Caco-2 (cell line): Measurements from ENCODE around the gene OSBPL6. TPM values are rescaled to one million over a fixed set of nuclear protein-coding genes. Genes with fewer than 3 reads are reported as not detected.
"Not testable (repeated sequence)": the region's sequence is repeated elsewhere in the genome, so short reads cannot be mapped to it uniquely, and the experiment has no call there.

ENCODE experiments used
- BruUV-seq: library from RNA; stranded (reverse); fragments of 400-500 nt; replicated peaks from 2 replicates; lab custom pipeline; 2021; lab: Mats Ljungman, UMichigan
- CTCF ChIA-PET: fragments of 300-600 bp; sonication (Branson Sonifier 250); formaldehyde crosslinking; loops from one replicate; lab custom pipeline; 2022; ENCODE audit warnings: antibody characterized with exemption; lab: Charles Lee
- POLR2A ChIA-PET: fragments of 300-600 bp; sonication (Branson Sonifier 250); formaldehyde crosslinking; loops from one replicate; lab custom pipeline; 2022; ENCODE audit warnings: antibody characterized with exemption; lab: Charles Lee
- DNase-seq, 2 experiments: peaks; one replicate each; pipeline versions ENCODE4 v3.0.0 to v3.0.0-alpha.2; 2020 to 2022
- H3K27me3 ChIP-seq: replicated peaks from 2 replicates; pipeline ENCODE4 v1.6.0; 2011; ENCODE audit warnings: low read length; ENCODE audit not compliant: control insufficient read depth, insufficient read depth
- H3K36me3 ChIP-seq: 2 replicates; pipeline ENCODE4 v1.5.1; 2011; ENCODE audit warnings: low read length; ENCODE audit not compliant: control insufficient read depth, insufficient read depth
- H3K4me1 ChIP-seq: fragments of 250-450 bp; sonication (Bioruptor Pico); 2 replicates; pipeline ENCODE4 v1.5.1; 2020; ENCODE audit warnings: mild to moderate bottlenecking
- H3K4me3 ChIP-seq: 2 replicates; pipeline ENCODE4 v1.5.1; 2011; ENCODE audit warnings: low read depth, mild to moderate bottlenecking, control low read depth, low read length
- H3K9me3 ChIP-seq: fragments of 250-450 bp; sonication (Bioruptor Pico); 2 replicates; pipeline ENCODE4 v1.5.1; 2020; ENCODE audit warnings: mild to moderate bottlenecking, moderate library complexity
- H3K27ac Mint-ChIP-seq: one replicate; pipeline ENCODE4 v1.8.0; 2022; ENCODE audit warnings: mixed read lengths; ENCODE audit not compliant: unreplicated experiment
- H3K27me3 Mint-ChIP-seq: one replicate; pipeline ENCODE4 v1.8.0; 2022; ENCODE audit warnings: mixed read lengths; ENCODE audit not compliant: insufficient read depth, unreplicated experiment
- H3K36me3 Mint-ChIP-seq: one replicate; pipeline ENCODE4 v1.8.0; 2022; ENCODE audit warnings: mild to moderate bottlenecking, mixed read lengths; ENCODE audit not compliant: insufficient read depth, unreplicated experiment
- H3K4me1 Mint-ChIP-seq: one replicate; pipeline ENCODE4 v1.8.0; 2022; ENCODE audit warnings: low read depth, mixed read lengths; ENCODE audit not compliant: unreplicated experiment
- H3K4me3 Mint-ChIP-seq: one replicate; pipeline ENCODE4 v1.8.0; 2022; ENCODE audit warnings: mild to moderate bottlenecking, moderate library complexity, mixed read lengths; ENCODE audit not compliant: unreplicated experiment
- H3K9me3 Mint-ChIP-seq: one replicate; pipeline ENCODE4 v1.8.0; 2022; ENCODE audit warnings: mixed read lengths; ENCODE audit not compliant: unreplicated experiment
- CTCF ChIP-seq, 2 experiments: fragments of 200-600 bp in 1 of 2; IDR thresholded peaks; 1 replicate in 1 of 2; 2 replicates in 1 of 2; pipeline versions ENCODE4 v1.5.1 to v1.8.0; 2011 to 2022; ENCODE audit warnings: antibody characterized with exemption in 1 of 2, control low read depth in 1 of 2, inconsistent platforms in 1 of 2, low read depth in 1 of 2, low read length in 1 of 2, mild to moderate bottlenecking in 1 of 2, moderate library complexity in 1 of 2; ENCODE audit not compliant: insufficient read depth in 1 of 2, severe bottlenecking in 1 of 2, unreplicated experiment in 1 of 2
- intact Hi-C: fragments of 100-400 bp; cut with micrococcal nuclease; formaldehyde crosslinking; loops from one replicate; pipeline ENCODE4 v1.10.0; 2022; ENCODE audit not compliant: unreplicated experiment
- total RNA-seq: library from RNA; stranded (reverse); gene quantifications from 2 replicates; pipeline ENCODE4 v1.2.3, GENCODE V29; 2022

OSBPL6 gene
- total RNA-seq, 1 experiment from 2014 or later, result 1.5 TPM

GRCh38 chr2:178152977-178153376 lies 41.3 kb upstream of the OSBPL6 start:
- Histone ChIP-seq H3K9me3 (no peaks in the 10 kb centered on the region; the same call in none of the 2 replicates), H3K4me1 (no peaks in the 10 kb centered on the region), H3K4me3 (no peak overlapping the region), H3K27me3 (no peaks in the 10 kb centered on the region), H3K36me3 (no peaks in the 10 kb centered on the region)
- intact Hi-C loops, result no loop called here
- TF ChIP-seq CTCF (IDR thresholded peaks at IDR 0.05; ENCODE audit: insufficient read depth in 1 of 2, low read depth in 1 of 2, low read length in 1 of 2, severe bottlenecking in 1 of 2, unreplicated experiment in 1 of 2), result no peak
- BruUV-seq, result no TSS peak
- Mint-ChIP-seq H3K4me3 (no peak overlapping the region), H3K27me3 (no peaks in the 10 kb centered on the region), H3K36me3 (no peaks in the 10 kb centered on the region), H3K4me1 (no peaks in the 10 kb centered on the region), H3K27ac (no peak overlapping the region), H3K9me3 (no peaks in the 10 kb centered on the region)
- no peak for DNase-seq
- CTCF ChIA-PET, result interaction anchor here (0.8 kb wide), 1 partner anchor 40 kb away, joined by 3 read pairs; no protein-coding TSS in a partner anchor
- POLR2A ChIA-PET, result no interaction called here

- H3K27me3 ChIP-seq, H3K4me1 Mint-ChIP-seq, H3K36me3 Mint-ChIP-seq, H3K4me1 ChIP-seq, H3K27me3 Mint-ChIP-seq, H3K9me3 ChIP-seq, intact Hi-C loops, H3K4me3 ChIP-seq, BruUV-seq, H3K36me3 ChIP-seq, H3K9me3 Mint-ChIP-seq, H3K4me3 Mint-ChIP-seq, H3K27ac Mint-ChIP-seq, DNase-seq: not testable (repeated sequence)
- ChIA-PET POLR2A (interaction anchor here (0.5 kb wide), 1 partner anchor 23 kb away, joined by 3 read pairs; no protein-coding TSS in a partner anchor), CTCF (interaction anchor here (0.6 to 0.8 kb wide), 2 partner anchors 41 to 237 kb away, joined by 3 to 4 read pairs; no protein-coding TSS in a partner anchor)
Measured at GRCh38 chr2:178153878-178154277, 40.4 kb upstream of the OSBPL6 start.

GRCh38 chr2:178155524-178155923 lies 38.8 kb upstream of the OSBPL6 start:
- no peak for DNase-seq
- intact Hi-C loops, result no loop called here
- peaks cover 2% of the 10 kb centered on the region for H3K27me3 Mint-ChIP-seq
- Histone ChIP-seq H3K27me3 (no peaks in the 10 kb centered on the region), H3K4me1 (no peaks in the 10 kb centered on the region), H3K9me3 (no peaks in the 10 kb centered on the region; the same call in none of the 2 replicates), H3K4me3 (no peak overlapping the region), H3K36me3 (no peaks in the 10 kb centered on the region)
- no peak overlapping the region for H3K27ac Mint-ChIP-seq
- no peaks in the 10 kb centered on the region for H3K36me3 Mint-ChIP-seq
- ChIA-PET CTCF (no interaction called here), POLR2A (no interaction called here)
- no peaks in the 10 kb centered on the region for H3K4me1 Mint-ChIP-seq
- no peak for TF ChIP-seq CTCF (IDR thresholded peaks at IDR 0.05; ENCODE audit: insufficient read depth in 1 of 2, low read depth in 1 of 2, low read length in 1 of 2, severe bottlenecking in 1 of 2, unreplicated experiment in 1 of 2)
- BruUV-seq, result no TSS peak
- no peaks in the 10 kb centered on the region for H3K9me3 Mint-ChIP-seq
- H3K4me3 Mint-ChIP-seq, result no peak overlapping the region
